Measurements from ENCODE around the gene VEGFA.
A peak's percentile ranks its signal among the peaks of the same experiment; 100 is the strongest.

The VEGFA gene

GRCh38 chr6:43769526-43770371, at the start of gene VEGFA:
Gene VEGFA, plus strand, starts transcription at chr6:43770211.
- Histone ChIP-seq H2AFZ (ENCODE audit: low read depth, low read length) (peak within 1 kb of the TSS; percentile 88), H3K36me3 (ENCODE audit: insufficient read depth, low read length) (no peaks in the 10 kb centered on the region), H3K9me3 (ENCODE audit: low read length) (no peaks in the 10 kb centered on the region), H3K4me1 (ENCODE audit: insufficient read depth, low read length) (peaks cover 14% of the 10 kb centered on the region), H3K27me3 (ENCODE audit: insufficient read depth, low read length) (peaks cover 18% of the 10 kb centered on the region), H3K4me3 (ENCODE audit: low read length) (peak within 1 kb of the TSS; percentile 65)

GRCh38 chr6:43720999-43721398, 49.0 kb upstream of the VEGFA start:
- Histone ChIP-seq H3K4me3 (ENCODE audit: low read length) (no peak overlapping the region), H3K36me3 (ENCODE audit: insufficient read depth, low read length) (no peaks in the 10 kb centered on the region), H3K27me3 (ENCODE audit: insufficient read depth, low read length) (peaks cover 29% of the 10 kb centered on the region), H2AFZ (ENCODE audit: low read depth, low read length) (no peak overlapping the region), H3K9me3 (ENCODE audit: low read length) (no peaks in the 10 kb centered on the region), H3K4me1 (ENCODE audit: insufficient read depth, low read length) (no peaks in the 10 kb centered on the region)

GRCh38 chr6:43722920-43723545, 47.0 kb upstream of the VEGFA start:
- Histone ChIP-seq H3K4me3 (ENCODE audit: low read length) (no peak overlapping the region), H3K9me3 (ENCODE audit: low read length) (no peaks in the 10 kb centered on the region), H2AFZ (ENCODE audit: low read depth, low read length) (no peak overlapping the region), H3K36me3 (ENCODE audit: insufficient read depth, low read length) (no peaks in the 10 kb centered on the region), H3K27me3 (ENCODE audit: insufficient read depth, low read length) (peaks cover 16% of the 10 kb centered on the region), H3K4me1 (ENCODE audit: insufficient read depth, low read length) (no peaks in the 10 kb centered on the region)

GRCh38 chr6:43723737-43724295, 46.2 kb upstream of the VEGFA start:
- peaks cover 16% of the 10 kb centered on the region for H3K27me3 ChIP-seq (ENCODE audit: insufficient read depth, low read length)

GRCh38 chr6:43724354-43724753, 45.7 kb upstream of the VEGFA start:
- Histone ChIP-seq H3K4me1 (ENCODE audit: insufficient read depth, low read length) (no peaks in the 10 kb centered on the region), H3K27me3 (ENCODE audit: insufficient read depth, low read length) (peaks cover 11% of the 10 kb centered on the region), H3K9me3 (ENCODE audit: low read length) (no peaks in the 10 kb centered on the region), H3K4me3 (ENCODE audit: low read length) (no peak overlapping the region), H3K36me3 (ENCODE audit: insufficient read depth, low read length) (no peaks in the 10 kb centered on the region), H2AFZ (ENCODE audit: low read depth, low read length) (no peak overlapping the region)

More at GRCh38 chr6:43723737-43724295, 46.2 kb upstream of the VEGFA start:
- Histone ChIP-seq H3K4me3 (ENCODE audit: low read length) (no peak overlapping the region), H2AFZ (ENCODE audit: low read depth, low read length) (no peak overlapping the region), H3K36me3 (ENCODE audit: insufficient read depth, low read length) (no peaks in the 10 kb centered on the region), H3K9me3 (ENCODE audit: low read length) (no peaks in the 10 kb centered on the region), H3K4me1 (ENCODE audit: insufficient read depth, low read length) (no peaks in the 10 kb centered on the region)

GRCh38 chr6:43724914-43725642, 44.9 kb upstream of the VEGFA start:
- no peaks in the 10 kb centered on the region for H3K4me1 ChIP-seq (ENCODE audit: insufficient read depth, low read length)
- H3K36me3 ChIP-seq (ENCODE audit: insufficient read depth, low read length), result no peaks in the 10 kb centered on the region
- H2AFZ ChIP-seq (ENCODE audit: low read depth, low read length), result no peak overlapping the region
- H3K27me3 ChIP-seq (ENCODE audit: insufficient read depth, low read length), result peaks cover 4% of the 10 kb centered on the region
- no peaks in the 10 kb centered on the region for H3K9me3 ChIP-seq (ENCODE audit: low read length)
- no peak overlapping the region for H3K4me3 ChIP-seq (ENCODE audit: low read length)

- H3K9me3 ChIP-seq (ENCODE audit: low read length), result no peaks in the 10 kb centered on the region
- no peaks in the 10 kb centered on the region for H3K36me3 ChIP-seq (ENCODE audit: insufficient read depth, low read length)
- H3K27me3 ChIP-seq (ENCODE audit: insufficient read depth, low read length), result peaks cover 4% of the 10 kb centered on the region
- no peaks in the 10 kb centered on the region for H3K4me1 ChIP-seq (ENCODE audit: insufficient read depth, low read length)
- no peak overlapping the region for H2AFZ ChIP-seq (ENCODE audit: low read depth, low read length)
- no peak overlapping the region for H3K4me3 ChIP-seq (ENCODE audit: low read length)
Observed at GRCh38 chr6:43725643-43726580, 44.1 kb upstream of the VEGFA start.

- no peak overlapping the region for H2AFZ ChIP-seq (ENCODE audit: low read depth, low read length)
- H3K36me3 ChIP-seq (ENCODE audit: insufficient read depth, low read length), result no peaks in the 10 kb centered on the region
- H3K27me3 ChIP-seq (ENCODE audit: insufficient read depth, low read length), result peaks cover 3% of the 10 kb centered on the region
- H3K4me1 ChIP-seq (ENCODE audit: insufficient read depth, low read length), result no peaks in the 10 kb centered on the region
- no peaks in the 10 kb centered on the region for H3K9me3 ChIP-seq (ENCODE audit: low read length)
- H3K4me3 ChIP-seq (ENCODE audit: low read length), result no peak overlapping the region
Observed at GRCh38 chr6:43727634-43728033, 42.4 kb upstream of the VEGFA start.

- Histone ChIP-seq H3K27me3 (ENCODE audit: insufficient read depth, low read length) (peaks cover 3% of the 10 kb centered on the region), H2AFZ (ENCODE audit: low read depth, low read length) (no peak overlapping the region), H3K36me3 (ENCODE audit: insufficient read depth, low read length) (no peaks in the 10 kb centered on the region), H3K9me3 (ENCODE audit: low read length) (no peaks in the 10 kb centered on the region), H3K4me3 (ENCODE audit: low read length) (no peak overlapping the region), H3K4me1 (ENCODE audit: insufficient read depth, low read length) (no peaks in the 10 kb centered on the region)
Observed at GRCh38 chr6:43728586-43728985, 41.4 kb upstream of the VEGFA start.

GRCh38 chr6:43729537-43729936, 40.5 kb upstream of the VEGFA start:
- H3K36me3 ChIP-seq (ENCODE audit: insufficient read depth, low read length), result no peaks in the 10 kb centered on the region
- no peaks in the 10 kb centered on the region for H3K9me3 ChIP-seq (ENCODE audit: low read length)
- peaks cover 3% of the 10 kb centered on the region for H3K27me3 ChIP-seq (ENCODE audit: insufficient read depth, low read length)
- no peaks in the 10 kb centered on the region for H3K4me1 ChIP-seq (ENCODE audit: insufficient read depth, low read length)
- no peak overlapping the region for H2AFZ ChIP-seq (ENCODE audit: low read depth, low read length)
- no peak overlapping the region for H3K4me3 ChIP-seq (ENCODE audit: low read length)

GRCh38 chr6:43730634-43731033, 39.4 kb upstream of the VEGFA start:
- Histone ChIP-seq H3K36me3 (ENCODE audit: insufficient read depth, low read length) (no peaks in the 10 kb centered on the region), H3K4me1 (ENCODE audit: insufficient read depth, low read length) (no peaks in the 10 kb centered on the region), H3K4me3 (ENCODE audit: low read length) (no peak overlapping the region), H3K27me3 (ENCODE audit: insufficient read depth, low read length) (peaks cover 3% of the 10 kb centered on the region), H3K9me3 (ENCODE audit: low read length) (no peaks in the 10 kb centered on the region), H2AFZ (ENCODE audit: low read depth, low read length) (no peak overlapping the region)

Data from neuron (in vitro differentiated cells).